ENCODE results near the gene ANXA2R.

- no peak for TF ChIP-seq CTCF (IDR thresholded peaks at IDR 0.05; ENCODE audit: borderline replicate concordance, extremely low read depth, low read length, poor library complexity, severe bottlenecking)
- no peak for TF ChIP-seq EZH2 (IDR thresholded peaks at IDR 0.05; ENCODE audit: borderline replicate concordance, low read depth, low read length, severe bottlenecking)
Observed at GRCh38 chr5:42994246-42994554, 45.9 kb downstream of the ANXA2R start.
